NCI-H1436 (cell line): ENCODE results near the gene OR5B2.
"Not testable (repeated sequence)": the region's sequence is repeated elsewhere in the genome, so short reads cannot be mapped to it uniquely, and the experiment has no call there.

Experiments
- DNase-seq: peaks from one replicate; lab custom pipeline; 2025; lab: John Stamatoyannopoulos, UW

Gene OR5B2

DNA sequence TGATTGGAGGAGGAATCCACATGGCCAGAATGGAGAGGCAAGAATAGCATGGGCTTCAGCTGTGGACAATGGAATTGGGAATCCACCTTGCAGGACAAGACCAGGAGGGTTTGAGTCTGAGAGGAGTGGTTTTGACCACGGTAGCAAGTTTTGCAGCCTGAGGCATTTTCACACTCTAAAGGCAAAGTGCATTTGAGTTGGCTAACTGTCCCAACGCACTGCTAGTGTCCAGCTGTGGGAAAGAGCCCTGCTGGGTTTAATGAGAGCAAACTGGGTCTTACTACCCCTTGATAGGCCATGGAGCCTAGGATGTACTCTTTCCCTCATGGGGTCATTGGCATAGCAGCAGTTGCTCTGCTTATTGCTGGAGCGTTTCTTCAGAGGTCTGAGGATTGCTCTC, at the start of gene OR5B2:
Gene OR5B2, minus strand, starts transcription at position 101 of the 400 bp plus-strand sequence. CDS start 4,860 bp downstream, outside the sequence.
- DNase-seq = no peak

DNA sequence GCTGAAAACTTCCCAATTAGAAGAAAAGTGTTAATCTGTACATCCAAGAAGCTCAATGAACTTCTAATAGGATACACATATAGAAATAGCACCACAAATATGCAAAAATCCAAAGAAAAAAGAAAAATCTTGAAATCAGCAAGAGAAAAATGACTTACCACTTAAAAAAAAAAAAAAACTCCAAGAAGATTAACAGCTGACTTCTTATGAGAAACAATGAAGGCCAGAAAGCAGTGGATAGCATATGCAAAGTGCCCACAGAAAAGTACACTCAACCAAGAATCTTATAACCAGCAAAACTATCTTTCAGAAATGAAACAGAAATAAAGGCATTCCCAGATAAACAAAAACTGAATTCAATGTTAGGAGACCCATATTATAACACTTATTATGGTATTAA, 44.0 kb upstream of the OR5B2 start:
- no peak for DNase-seq

DNA sequence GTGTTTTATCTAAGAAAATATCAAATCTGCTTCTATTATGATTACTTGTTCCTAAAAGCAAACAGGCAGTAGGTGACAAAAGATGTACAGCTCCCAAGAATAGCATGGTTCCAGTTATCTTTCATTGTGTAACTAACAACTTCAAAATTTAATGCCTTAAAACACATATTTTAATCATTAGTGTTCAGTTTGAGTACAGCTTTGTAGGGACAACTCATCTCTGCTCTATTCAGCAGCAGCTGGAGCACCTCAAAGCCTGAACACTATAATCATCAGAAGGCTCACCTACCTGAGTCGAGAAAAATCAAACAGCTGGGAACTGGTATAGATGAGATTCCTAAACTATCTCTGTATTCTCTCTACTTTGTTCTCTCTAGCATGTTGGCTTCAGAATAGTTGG, 38.4 kb upstream of the OR5B2 start:
- no peak for DNase-seq

DNA sequence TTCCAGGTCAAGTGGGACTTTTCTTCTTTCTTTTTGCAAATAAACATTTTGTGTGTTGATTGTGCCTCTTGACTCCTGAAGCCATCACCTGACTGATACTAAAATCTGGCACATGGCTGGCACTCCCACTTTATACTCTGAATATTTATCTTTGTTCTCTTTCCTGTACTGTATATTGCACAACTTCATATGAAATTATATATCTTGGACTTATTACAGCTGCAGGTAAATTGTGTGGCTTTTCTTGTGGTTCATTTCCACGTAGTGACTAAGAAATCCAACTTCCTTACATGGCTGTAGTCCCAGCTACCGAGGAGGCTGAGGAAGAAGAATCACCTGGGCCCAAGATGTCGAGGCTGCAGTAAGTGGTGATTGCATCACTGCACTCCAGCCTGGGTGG, 37.8 kb upstream of the OR5B2 start:
- no peak for DNase-seq

DNA sequence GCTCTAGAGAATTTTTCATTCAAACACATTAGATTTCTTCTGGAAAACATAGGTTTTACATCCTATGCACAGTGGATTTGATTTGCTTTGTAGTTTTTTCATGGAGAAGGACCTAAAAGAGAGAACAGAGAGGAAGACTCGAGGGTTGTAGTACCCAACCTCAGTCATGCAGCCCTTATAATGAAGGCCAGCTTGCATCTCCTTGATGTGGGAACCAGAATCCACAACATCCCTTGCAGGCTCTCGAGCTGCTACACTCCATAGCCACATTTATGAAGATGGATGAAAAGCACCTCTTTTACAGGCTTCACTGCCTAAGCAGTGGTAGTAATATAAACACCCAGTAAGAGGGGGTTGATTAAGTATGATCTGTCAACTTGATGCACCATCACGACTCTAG, 23.7 kb upstream of the OR5B2 start:
- no peak for DNase-seq

DNA sequence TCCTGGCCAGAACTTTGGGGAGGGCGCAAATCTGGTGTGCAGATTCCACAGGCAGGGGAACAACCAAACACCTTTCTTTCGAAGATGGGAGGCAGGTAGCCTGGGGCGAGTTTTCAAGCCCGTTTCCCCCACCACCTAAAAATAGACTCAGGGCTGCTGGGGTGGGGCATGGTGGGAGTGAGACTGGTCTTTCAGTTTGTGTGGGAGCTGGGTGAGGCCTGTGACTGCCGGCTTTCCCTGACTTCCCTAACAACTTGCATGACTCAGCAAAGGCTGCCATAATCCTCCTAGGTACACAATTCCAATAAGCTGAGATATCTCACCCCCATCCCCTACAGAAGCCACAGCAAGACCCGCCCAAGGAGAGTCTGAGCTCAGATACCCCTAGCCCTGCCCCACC, 18.4 kb upstream of the OR5B2 start:
- DNase-seq = no peak

DNA sequence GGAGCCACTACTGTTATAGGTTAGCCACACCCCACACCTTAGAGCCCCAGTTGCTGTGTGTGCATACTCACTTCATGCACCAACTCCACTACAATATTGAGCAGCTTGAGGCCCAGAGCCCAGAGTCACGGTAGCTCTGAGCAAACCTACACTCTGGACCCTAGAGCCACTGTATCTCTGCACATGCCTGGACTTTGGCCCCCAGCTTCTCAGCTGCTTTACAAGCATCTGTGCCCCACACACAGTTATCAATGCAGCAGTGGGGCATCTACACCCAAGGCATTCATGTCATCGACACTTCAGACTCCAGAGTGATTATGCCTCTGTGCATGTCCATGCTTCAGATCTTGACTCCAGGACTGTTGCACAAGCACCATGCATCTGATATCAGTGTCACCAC, 16.4 kb upstream of the OR5B2 start:
- no peak for DNase-seq

DNA sequence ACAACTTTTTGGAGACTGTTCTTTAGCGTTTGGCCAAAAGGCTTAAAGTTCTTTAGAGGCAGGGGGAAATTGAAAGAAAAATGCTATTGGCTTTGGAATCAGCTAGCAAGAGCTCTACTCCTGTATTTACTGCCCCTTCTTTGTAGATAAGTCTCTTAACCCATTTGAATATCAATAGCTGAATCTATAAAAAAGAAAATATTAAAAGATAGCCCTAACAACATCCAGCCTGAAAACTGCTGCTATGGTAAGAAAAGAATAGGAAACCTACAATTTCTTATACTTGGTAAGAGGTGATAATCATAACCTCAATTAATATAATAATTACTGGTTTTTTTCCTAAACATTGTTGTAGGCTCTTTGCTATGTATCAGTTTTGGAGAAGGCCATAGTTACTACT, 14.2 kb upstream of the OR5B2 start, which contains the start of gene OR5B12:
Gene OR5B12, minus strand, starts transcription at position 101 of the 400 bp plus-strand sequence. CDS start 2,085 bp downstream, outside the sequence.
- DNase-seq = no peak

DNA sequence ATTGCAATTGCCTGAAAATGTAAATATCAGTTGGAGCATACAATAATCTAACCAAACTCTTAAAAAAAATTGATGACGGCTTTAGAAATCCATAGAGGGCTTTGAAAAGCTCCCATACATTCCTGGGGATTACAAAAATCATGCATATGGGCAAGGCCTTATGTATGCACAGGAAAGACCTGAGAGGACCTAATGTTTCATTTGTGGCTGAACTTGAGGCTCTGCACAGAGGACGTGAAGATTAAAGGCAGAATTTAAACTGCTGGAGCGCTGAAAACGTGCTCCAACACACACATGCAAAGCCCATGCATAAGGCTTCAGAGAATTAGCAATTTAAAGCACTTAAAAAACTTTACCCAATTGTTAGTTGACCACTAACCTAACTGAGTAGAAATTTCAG, 10.6 kb upstream of the OR5B2 start:
- no peak for DNase-seq

DNA sequence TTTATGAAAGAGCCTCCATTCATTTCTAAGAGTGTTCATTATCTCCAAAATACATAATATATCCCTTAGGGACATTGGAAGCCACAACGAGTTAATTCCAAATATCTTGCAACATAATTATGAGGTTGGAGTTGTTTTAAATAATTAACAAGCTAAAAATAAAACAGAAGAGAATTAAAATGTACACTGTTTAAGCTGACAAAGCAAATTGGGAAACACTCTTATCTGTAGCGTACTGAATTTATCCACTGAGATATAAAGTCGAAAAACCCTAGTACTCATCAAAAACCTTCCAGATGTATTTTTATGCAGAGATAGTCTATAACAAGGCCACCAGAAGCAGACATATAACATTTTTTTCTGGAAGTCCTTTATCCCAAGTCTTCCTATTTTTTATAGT, 6.3 kb upstream of the OR5B2 start:
- DNase-seq = no peak

DNA sequence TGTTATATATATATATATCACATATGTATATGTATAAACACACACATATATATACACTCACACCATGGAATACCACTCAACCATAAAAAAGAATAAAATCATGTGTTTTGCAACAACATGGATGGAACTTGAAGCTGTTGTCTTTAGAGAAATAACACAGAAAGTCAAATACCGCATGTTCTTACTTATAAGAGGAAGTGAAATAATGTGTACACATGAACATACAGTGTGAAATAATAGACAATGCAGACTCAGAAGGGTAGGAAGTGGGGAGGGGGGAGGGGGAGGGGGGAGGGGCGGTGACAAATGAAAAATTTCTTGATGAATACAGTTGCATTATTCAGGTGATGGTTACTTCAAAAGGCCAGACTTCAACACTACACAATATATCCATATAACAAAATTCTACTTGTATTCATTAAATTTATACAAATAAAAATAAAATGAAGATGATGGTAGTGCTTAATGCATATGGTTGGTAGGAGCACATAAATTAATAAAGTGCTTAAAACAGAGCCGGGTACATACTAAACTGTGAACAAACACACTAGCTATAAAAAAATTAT, 5.8 kb upstream of the OR5B2 start:
- DNase-seq = no peak

DNA sequence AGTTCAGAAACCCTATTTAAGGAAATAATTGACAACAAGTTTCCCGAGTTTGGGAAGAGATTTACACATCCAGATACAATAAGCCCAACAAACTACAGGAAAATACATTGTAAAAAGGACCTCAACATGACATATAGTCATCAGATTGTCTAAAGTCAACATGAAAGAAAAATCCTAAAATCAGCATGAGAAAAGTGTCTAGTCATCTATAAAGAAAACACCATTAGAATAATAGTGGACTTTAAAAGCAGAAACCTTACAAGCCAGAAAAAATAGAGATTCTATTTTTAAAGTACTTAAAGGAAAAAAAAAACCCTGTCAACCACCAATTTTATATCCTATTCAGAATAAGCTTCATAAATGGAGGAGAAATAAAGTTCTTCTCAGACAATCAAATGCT, 1.4 kb upstream of the OR5B2 start:
- no peak for DNase-seq

DNA sequence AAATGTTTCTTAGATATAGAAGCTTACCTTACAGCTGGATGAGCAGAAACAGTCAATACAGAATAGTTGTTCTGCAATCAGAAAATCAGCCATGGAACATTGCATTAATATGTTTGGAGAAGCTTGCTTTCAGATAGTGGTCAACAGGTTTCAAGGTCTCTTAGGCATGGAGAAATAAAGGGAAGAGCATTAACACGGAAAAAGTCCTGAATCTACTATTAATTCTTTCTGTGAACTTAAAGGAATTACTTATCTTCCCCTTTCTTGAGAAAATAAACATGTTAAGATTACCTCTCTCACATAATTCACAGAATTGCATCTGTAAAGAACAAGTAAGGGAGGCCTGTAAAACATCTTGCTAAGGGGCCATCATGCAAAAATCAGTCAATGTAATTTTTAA, 21.1 kb downstream of the OR5B2 start, which contains the start of gene OR5B3:
Gene OR5B3, minus strand, starts transcription at position 101 of the 400 bp plus-strand sequence. CDS start 3,465 bp downstream, outside the sequence.
- DNase-seq = no peak

DNA sequence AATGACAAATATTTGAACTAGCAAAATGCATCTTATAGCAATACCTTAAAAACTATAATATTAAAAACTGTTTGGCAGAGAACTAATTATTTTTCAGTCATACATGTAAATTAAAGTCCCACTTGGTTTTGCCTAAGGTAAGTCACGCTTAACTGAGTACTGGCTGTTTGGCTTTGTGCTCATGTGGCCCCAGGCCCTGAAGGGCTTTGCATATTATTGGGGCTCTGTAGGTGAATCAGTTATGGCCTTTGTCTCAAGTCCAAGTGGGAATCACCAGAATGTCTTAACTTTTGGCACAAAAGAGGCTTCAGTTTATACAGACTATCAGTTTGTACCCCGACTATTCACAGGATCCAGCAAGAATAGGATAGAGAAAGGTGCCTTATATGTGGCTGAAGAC, 28.3 kb downstream of the OR5B2 start:
- not testable (repeated sequence) for DNase-seq

DNA sequence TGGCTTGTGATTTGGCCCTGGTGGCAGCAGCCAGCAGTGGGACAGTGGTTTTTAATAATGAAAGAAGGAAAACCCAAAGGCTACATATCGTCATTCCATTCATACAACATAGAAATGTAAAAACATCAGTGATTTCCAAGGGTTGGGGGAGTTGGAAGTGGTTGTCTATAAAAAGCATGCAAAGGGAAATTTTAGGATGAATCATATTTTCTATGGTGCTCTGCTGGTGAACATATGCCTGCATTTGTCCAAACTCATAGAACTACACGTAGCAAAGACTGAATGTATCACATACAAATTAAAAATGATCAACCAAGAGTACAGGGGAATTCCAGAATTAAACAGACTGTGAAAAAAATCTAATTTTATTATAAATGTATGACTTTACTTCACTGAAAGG, 32.3 kb downstream of the OR5B2 start:
- no peak for DNase-seq

DNA sequence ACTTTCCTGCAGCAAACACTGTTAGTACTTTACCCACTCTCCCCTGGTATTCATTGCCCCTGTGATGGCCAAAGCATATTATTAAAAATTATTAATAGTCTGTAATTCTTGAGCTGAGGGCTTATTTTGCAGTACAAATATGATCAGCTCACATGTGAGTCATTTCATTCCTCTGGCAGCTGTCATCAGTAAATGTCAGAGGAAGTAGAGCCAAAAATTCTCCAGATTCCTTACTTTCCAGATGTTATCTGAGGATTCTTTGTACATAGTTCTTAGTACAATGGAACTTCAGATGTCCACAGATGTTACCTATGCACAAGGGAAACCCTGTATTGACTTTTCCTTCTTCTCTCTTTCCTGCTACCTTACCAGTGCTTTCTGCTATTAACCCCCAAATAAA, 33.7 kb downstream of the OR5B2 start:
- DNase-seq = no peak

DNA sequence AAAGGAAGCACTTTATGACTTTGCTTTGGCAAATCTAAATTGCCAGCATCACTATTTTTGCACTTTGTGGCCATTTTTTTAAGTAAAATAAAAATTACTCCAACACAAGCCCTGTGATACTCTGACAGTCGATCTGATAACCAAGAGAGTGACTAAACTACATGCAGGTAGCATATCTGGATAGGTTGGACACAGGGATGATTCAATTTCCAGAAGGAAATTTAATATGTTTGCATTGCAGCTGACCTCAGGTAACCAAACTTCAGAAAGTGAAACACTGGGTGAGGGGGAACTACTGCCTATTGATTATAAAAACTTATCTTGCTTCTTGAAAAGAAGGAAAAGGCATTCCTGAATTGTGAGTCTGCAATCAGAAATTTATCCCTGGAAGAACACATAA, 35.2 kb downstream of the OR5B2 start:
- DNase-seq = no peak

DNA sequence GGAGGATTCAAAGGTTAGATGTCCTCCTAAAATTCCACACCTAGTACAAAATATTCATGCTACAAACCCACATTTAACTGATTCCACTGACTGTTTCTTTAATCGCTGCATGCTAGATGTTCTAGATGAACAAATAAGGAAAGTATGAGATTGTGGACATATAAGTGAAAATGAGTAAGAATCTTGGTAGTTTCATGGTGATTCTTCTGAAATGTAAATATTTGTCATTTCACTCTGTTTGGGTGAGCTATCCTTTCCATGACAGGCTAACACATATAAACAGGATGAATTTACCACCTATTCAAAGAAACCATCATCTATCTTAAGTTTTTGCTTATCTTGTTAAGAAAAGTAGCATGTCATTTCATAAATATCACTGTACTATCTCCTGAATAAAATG, 36.0 kb downstream of the OR5B2 start:
- DNase-seq = no peak

DNA sequence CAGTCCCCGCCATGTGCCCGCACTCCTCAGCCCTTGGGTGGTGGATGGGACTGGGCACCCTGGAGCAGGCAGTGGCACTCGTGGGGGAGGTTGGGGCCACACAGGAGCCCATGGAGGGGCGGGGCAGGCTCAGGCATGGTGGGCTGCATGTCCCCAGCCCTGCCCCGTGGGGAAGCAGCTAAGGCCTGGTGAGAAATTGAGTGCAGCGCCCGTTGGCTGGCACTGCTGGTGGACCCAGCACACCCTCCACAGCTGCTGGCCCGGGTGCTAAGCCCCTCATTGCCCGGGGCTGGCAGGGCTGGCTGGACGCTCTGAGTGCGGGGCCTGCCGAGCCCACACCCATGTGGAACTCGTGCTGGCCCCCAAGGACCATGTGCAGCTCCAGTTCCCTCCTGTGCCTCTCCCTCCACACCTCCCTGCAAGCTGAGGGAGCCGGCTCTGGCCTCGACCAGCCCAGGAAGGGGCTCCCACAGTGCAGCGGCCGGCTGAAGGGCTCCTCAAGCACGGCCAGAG, 37.3 kb downstream of the OR5B2 start:
- no peak for DNase-seq
